Hematopoietic multipotent progenitor cell treated with erythropoietin and hydrocortisone succinate and interleukin-3 and kit ligand, for 8 days (in vitro differentiated cells): ENCODE data around the gene PMEPA1.

ENCODE experiments used
- DNase-seq: peaks from one replicate; pipeline ENCODE4 v3.0.0-alpha.2; 2015

PMEPA1 gene

DNA sequence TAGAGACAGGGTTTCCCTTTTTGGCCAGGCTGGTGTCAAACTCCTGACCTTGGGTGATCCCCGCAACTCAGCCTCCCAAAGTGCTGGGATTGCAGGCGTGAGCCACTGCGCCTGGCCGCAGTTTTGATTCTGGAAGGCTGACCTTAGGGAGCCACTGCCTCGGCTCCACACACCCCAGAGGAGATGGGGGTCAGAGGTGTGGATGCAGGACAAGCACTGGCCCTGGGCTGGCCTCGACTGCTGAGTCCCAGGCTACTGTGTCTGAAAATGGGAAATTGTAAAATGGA lies 91.1 kb downstream of the PMEPA1 start:
- DNase-seq: no peak

DNA sequence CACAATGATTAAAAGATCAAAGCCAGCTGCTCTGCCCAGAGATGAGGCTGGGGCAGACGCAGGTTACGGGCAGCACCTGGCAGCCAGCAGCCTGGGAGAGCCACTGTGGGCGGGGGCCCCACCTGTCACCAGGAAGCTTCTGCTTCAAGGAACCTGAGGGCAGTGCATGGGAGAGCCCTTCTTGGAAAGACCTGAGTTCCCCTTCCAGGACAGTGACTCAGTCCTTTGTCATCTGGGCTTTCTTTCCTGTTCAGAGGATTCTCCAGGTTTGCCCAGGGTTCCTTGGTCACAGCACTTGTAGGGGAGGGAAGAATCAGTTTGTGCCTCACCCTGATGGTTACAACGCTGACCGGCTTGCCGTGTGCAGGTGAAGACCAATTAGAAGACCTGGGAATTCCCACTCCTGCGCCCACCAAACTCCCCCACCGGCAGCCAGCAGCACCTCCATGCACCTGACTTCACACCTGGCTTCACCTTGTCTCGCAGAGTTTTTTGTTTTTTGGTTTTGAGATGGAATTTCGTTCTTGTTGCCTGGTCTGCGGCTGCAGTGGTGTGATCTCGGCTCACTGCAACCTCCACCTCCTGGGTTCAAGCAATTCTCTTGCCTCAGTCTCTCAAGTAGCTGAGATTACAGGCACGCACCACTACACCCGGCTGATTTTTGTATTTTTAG lies 91.6 kb downstream of the PMEPA1 start:
- no peak for DNase-seq

DNA sequence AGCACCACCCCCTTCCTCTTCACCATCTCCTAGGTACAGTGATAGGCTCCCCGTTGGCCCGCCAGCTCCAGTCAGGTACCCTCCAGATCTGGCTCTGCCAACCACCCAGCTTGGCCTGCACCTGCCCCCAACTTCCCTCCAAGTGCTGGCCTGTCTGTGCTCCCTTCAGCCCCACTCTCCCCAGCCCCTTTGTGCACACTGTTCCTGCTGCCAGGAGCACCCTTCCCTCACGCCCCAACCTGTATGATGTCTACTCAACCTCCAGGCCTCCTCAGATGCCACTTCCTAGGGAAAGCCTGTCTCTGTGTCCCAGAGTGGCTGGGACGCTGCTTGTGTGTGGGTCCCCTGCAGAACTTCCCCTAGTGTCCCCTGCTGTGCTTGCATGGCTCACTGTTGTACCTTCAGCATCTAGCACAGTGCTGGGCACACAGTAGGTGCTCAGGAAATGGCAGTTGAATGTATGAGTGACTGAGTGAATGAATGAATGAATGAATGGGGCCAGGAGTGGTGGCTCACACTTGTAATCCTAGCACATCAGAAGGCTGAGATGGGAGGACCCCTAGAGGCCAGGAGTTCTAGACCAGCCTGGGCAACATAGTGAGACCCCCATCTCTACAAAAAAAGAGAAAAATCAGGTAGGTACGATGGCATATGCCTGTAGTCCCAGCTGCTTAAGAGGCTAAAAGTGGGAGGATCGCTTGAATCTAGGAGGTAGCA lies 92.6 kb downstream of the PMEPA1 start:
- no peak for DNase-seq

DNA sequence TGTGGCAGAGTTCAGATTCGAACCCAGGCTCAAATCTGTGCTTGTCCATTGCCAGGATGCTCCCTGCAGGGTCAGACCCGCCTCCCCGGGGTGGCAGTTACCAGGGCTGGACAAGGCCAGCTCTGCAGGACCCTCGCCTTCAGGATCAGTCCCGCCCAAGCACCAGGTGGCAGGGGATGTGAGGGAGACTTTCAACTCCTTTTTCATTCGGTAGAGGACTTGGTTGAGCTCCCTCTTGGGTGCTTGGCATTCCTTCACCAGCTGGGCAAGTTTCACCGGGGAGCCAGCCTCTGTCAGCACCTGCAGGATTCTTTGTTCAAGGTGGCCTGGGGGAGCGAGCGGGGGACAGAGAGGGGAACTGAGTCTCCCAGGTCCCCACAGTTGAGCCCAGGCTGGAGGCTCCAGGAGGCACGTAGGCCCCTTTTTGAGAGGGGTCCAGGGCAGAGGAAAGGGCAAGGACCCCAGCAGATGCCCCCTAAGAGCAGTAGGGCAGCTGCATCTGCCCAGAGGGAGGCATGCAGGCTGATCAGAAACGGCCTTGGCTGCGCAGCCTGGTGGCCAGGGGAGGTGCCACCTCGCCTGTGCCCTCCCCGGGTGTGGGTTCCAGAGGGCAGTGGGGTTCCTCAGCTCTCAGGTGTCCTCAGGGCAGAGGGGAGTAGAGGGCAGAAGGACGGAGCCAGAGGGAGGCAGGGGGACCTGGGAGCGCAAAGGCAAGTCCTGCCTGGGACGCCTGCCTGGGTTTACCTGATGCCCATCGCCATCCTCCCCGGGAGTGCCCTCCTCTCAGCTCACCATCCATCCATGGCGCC lies 93.5 kb downstream of the PMEPA1 start:
- no peak for DNase-seq

DNA sequence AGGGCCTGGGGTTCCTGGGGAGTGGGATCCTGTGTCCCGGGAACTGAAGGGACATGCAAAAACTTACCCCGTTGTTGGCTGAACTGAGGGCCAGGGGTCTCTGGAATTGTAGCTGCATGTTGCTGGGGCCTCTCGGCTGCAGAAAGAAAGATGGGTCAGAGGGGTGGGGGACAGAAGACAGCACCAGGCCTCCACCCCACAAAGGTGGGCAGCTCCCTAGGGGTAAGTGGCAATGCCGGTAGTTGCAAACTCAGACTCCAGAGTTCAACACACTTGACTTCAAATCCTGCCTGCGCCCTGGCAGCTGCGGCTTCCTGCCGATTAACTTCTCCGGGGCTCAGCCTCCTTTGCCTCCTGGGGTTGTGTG lies 94.4 kb downstream of the PMEPA1 start:
- no peak for DNase-seq

DNA sequence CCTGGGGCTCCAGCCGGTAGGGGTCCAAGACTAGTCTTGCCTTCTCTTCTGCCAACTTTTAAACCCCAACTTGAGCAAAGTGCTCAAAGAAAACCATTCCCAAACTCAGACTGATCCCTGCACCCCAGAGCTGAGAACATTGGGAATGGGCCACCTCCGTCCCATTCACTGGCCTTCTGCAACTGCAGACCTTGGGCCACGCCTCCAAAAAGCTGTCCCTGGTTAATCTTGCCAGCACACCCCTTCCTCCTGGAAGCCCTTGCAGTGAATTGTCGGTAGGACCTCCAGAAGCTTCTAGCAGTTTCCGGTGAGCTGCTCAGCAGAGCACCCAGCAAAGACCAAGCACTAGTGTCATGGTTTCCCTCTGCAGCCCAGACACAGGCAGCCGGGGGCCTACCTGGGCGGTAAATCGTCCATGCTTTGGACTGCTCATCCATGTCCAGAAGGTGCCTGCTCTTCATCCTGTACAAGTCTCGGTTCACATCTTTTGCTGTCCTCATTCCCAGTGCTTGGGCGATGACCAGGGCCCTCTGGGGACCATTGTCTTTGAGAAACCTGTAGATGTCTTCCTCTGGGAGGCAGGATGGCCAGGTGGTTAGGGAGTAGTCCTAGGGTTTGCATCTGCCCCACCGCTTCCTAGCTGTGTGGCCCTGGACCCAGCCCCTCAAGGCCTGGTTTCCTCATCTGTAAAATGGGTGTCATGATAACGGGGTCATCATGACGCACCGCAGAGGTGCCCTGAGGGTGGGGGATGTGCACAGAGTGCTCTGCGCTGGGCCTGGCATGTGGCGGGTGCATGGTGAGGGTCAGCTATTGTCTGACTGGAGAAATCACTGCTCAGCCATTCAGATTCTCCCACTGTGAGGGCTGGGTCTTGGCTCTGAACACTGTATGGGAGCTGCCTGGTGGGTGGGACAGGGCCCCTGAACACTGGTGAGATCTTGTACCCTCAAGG lies 95.0 kb downstream of the PMEPA1 start:
- DNase-seq: no peak

DNA sequence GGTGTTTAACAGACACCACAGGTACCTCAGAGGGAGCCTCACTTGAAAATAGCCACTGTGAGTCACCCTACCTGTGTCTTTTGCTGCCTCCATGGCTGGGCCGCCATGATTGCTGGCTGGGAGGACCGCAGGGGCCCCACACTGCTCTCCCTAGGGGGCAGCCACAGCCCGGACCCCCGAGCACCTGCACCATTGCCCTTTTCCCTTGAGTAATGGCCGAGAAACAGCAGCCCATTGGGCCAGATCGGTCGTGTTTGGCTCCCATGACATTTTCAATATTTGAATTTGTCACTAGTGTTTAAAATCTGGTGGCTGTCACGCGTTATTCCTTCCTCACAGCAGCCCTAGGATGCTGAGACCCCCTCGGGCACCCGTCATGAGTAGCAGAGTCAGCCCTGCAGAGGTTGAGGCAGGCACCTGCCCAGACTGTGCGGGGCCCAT lies 96.3 kb downstream of the PMEPA1 start:
- no peak for DNase-seq

DNA sequence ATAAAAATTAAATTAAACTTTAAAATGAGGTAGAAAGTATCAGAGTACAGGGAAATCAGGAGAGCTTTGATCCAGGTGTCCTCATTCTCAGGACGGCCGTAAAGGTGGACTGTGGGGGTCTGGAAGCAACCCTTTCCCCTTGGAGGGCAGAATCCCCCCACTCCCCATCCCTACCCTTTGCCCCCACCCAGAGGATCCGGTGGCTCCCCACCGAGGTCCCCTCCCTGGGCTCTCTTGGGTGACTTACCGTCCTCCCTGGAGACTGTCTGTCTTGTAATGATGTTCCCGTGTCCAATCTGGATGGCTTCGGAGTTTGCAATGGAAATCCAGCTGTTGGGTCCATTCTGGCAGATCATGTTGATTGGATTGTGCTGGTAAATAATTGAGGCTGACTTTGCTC lies 96.9 kb downstream of the PMEPA1 start:
- DNase-seq: no peak

DNA sequence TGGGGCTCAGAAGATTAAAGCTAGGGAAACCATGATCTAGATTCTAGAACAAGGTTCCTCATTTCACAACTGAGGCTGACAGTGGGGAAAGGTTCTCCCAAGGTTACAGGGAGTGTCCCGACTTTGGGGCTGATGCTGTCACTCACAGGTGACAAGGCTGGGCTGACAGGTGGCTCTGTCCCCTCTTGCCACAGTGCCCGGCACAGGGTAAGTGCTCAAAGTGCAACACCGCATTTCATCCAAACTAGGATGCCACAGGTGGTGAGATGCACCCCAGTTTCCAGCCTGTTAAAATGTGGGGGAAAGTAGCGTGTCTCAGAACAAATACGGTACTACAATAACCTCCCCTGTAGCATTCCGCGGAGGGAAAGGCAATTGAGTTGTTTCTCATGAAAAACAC lies 97.4 kb downstream of the PMEPA1 start:
- DNase-seq: no peak

DNA sequence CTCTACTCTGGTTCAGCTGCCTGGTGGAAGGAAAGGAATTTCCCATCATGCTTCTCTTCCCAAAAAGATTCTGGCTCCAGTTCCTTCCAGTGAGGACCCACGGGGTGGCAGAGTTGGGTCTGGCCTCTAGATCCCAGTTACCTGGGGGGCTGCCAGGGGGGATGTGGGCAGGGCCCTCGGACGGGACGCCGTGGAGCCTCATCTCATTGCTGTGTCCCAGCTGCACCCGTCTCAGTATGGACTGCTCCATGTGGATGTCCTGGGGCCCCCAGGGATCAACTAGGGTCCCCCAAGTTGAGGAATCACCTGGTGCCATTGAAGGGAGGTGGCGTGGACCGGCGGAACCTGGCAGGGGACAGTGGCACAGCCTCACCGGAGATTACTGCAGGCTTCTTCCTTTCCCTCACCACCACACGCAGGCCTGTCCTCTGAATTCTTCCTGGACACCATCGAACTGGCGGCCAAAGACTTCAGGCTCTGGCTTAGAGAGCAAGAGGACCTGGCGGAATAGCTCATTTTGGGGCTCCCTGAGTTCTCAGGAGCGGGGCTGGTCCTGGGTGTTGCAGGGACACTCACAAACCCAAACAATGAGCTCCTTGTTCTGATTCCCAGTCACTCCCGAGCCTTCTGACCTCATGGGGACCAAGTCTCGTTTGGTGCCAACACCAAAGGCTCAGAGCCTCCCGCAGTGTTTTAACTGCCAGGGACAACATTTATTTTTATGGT lies 98.1 kb downstream of the PMEPA1 start:
- DNase-seq: no peak

DNA sequence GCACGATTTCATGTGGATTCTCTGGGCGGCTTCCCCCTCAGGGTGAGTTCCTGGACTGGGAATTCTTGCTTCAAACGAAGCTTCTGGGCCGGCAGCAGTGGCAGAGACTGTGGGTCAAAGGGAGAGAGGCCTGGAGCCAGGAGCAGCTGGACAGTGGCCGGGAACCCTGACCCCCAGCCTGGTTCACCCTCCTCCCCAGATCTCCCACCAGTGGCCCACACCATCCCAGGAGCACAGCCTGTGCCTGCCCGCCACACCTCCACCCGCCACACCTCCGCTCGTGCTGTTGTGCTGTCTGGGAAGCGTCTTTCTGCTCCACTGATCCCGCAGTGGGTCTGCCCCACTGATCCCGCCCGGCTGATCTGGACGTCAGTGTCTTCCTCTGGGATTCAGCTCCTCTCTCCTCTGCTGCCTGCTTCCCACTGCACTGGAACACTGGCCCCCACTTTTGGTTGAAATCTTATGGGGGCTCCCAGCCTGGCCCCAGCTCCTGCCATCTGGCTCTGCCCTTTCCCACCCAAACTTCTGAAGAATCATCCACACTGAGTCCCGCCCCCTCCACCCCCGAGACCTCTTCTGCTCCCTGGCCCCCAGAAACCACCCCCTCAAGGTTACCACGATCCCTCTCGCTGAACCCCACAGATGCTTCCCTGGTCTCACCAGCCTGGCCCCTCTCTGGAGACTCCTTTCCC lies 99.4 kb downstream of the PMEPA1 start:
- no peak for DNase-seq

DNA sequence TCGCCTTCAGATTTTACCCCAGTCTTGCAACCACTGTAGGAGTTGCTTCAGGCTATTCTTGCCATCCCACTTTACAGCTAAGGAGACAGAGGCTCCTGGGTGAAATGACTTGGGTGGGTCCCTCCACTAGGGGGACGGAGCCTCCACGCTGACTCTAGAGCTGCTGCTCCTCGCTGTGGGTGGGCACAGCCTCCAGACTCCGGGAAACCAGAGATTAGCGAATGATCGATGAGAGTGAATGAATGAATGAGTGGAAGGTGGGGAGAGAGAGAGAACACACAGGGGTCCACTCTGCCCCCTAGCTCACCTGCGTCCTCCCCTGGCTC lies 100.0 kb downstream of the PMEPA1 start:
- DNase-seq: no peak

DNA sequence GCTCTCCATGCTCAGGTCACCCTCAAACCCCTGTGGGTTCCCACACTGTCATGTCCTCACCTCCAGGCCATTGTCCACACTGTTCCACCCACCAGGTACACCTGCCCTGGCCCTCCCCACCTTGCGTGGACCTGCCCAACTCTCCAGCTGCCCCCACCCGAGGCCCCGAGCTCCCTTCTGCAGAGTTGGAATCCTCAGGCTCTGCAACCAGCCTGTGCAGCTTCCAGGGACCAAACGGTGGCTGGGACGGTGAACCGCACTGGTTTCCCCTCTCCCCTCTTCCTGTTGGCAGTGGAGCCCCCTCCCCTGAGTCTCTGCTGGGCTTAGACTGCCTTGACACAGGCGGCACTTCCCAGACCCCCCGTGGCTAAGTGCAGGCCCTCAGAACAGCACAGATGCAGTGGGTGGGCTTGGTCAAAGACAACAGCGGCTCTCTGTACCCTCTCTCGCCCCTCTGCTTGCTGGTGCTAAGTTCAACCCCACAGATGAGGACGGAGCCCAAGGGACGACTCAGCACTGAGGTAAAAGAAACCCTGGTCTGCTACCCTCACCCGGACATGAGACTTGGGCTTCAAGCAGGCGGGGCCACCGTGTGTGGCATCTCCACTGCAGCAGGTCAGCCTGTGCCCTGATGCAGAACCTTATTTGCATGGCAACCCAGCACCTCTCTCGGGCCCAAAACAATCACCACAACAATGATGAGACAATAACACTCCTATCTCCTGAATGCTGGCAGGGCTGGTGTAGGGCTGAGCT lies 100.6 kb downstream of the PMEPA1 start:
- DNase-seq: no peak

DNA sequence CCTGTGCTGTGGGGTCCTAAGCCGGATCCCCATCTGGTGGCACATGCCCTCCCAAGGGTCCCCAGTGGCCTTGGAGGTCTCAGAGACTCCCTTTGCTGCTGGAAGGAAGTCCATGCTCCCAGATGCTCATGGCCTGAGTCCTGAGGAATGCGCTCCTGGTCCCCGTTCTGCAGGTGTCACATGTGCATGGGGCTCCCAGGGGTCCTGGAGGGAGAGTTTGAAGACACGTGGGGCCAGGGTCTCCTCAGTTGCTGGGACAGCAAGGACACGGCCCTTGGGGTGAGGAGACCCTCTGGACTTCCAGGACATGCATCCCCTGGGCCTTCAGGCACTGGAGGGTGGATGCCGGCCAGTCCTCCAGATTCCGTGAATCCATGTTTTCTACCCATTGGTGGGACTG lies 101.3 kb downstream of the PMEPA1 start:
- DNase-seq: no peak

DNA sequence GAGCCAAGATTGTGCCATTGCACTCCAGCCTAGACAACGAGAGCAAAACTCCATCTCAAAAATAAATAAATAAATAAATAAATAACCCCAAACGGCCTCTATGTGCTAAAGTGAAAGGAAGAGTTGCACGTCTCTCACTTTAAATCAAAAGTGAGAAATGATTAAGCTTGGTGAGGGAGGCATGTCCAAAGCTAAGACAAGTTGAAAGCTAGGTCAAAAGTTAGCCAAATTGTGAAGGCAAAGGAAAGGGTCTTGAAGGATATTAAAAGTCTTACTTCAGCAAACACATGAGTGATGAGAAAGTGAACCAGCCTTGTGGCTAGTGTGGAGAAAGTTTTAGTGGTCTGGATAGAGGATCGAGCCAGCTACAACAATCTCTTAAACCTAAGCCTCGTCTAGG lies 103.9 kb downstream of the PMEPA1 start:
- no peak for DNase-seq

DNA sequence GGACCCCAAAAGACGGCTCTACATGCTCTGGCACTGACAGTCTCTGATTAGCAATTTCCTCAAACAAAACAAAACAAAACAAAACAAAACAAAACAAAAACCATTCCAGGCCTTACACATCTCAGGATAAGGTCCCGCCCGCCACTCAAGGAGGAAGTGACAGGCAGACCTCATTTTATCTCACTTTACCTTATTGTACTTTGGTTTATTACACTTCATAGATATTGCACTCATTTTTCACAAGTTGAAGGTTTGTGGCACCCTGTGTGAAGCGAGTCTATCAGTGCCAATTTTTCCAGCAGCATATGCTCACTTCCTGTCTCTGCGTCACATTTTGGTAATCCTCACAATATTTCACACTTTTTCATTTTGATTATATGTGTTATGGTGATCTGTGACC lies 104.8 kb downstream of the PMEPA1 start:
- peak; percentile 40 for DNase-seq

DNA sequence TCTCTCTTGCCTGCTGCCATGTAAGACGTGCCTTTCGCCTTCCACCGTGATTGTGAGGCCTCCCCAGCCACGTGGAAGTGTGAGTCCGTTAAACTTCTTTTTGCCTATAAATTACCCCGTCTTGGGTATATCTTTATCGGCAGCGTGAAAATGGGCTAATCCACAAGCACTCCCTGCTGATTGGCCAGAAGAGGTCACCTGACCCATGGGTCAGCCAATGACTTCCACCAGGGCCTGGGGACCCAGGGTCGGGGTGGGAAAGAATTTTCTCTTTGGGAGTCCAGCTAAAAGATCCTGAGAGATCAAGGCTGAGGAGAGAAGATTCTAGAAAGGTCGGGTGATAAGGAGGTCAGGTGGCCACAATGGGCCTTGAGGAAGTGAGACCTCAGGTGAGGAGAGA lies 106.7 kb downstream of the PMEPA1 start:
- no peak for DNase-seq

DNA sequence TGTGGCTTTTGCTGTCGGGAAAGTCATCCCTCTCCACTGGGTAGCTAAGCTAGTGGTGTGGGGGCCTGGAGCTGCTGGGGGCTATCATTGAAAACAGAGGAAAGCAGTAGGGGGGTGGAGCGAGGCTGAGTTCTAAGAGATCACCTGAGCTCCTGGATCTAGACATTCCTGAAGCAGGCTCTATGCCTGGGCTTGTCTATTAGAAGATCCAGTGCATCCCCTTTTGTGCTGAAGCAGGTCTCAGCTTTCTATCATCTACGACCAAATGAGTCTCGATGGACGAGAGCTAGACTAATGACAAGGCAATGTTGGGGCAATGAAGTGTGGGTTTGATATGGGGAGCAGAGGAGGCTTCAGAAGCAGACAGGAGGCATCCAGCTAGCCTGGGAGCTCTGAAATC lies 108.1 kb downstream of the PMEPA1 start:
- DNase-seq: no peak

DNA sequence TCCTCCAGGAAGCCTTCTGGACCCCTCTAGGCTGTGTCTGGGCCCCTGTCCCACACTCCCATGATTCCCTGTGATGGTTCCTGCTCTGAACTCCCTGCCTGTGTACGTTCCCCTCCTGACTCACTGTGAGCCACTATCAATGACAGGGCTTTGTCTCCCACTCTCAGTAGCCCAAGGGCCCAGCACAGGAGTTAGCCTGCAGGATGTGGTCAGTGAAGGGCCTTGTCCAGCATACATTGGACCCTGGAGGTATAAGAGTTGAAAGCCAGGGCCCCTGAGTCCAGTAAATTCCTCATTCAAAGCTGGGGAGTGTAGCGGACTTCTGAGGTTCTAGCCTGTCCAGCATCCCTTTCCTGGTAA lies 108.6 kb downstream of the PMEPA1 start:
- no peak for DNase-seq

DNA sequence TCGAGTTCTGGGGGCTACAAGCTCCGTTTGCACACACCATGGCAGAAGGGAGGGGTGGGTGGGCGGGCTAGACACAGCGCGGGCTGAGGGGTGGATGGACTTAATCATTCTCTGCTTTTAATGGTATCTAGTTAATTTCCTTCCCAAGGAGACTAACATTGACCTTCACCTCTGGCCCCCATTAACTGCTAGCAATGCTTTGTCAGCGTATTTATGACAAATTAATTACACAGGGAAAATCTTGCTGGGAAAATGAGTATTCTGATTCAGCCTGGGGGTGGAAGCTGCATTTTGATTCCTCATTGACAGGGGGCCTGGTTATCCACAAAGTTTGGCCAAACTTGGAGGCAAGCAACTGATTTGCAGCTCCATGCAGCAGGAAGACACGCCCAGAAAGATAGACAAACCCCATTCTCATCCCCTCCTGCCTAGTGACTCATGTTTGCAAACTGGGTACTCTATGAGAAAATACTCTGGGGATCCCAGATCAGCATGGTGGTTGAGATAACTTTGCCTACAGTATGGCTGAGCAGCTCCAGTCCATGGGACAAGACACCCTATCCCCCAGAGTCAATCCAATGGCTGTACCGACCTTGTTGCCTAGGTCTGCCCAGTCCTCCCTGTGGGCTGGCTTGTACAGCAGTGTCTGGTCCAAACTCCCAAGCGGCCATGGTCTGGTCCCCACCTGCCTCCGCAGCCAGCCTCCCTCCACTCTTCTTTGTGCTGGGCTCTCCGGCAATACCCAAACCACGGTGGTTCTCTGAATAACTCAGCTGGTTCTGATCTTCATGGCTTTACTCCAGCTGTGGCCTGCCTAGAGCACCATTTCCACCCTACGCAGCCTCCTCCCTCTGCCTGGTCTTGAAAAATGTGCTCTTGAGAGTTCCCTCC lies 109.2 kb downstream of the PMEPA1 start:
- DNase-seq: no peak
